MM.1S (cell line): Measurements from ENCODE around the gene RBM25.

ENCODE experiments used
- CTCF ChIP-seq: fragments of 300-600 bp; sonication (generic); IDR thresholded peaks from 2 replicates; pipeline ENCODE4 v1.5.1; 2016; ENCODE audit warnings: antibody characterized with exemption, low read length, mixed read lengths
- EZH2 ChIP-seq: fragments of 300-600 bp; sonication (generic); optimal IDR thresholded peaks from 2 replicates; pipeline ENCODE3; 2017; ENCODE audit warnings: low read depth, mild to moderate bottlenecking, antibody characterized with exemption, low read length, mixed read lengths
- EZH2phosphoT487 ChIP-seq: fragments of 300-600 bp; sonication (generic); IDR thresholded peaks from 2 replicates; pipeline ENCODE4 v1.6.1; 2018; ENCODE audit warnings: antibody characterized with exemption, low read length

- TF ChIP-seq CTCF (no peak), EZH2 (no peak), EZH2phosphoT487 (no peak)
Measured at GRCh38 chr14:73146111-73146510, 87.8 kb downstream of the RBM25 start.
